Lung (tissue), 12 donors: ENCODE data around the gene SMCP. TPM values are rescaled to one million over a fixed set of nuclear protein-coding genes. Genes with fewer than 3 reads are reported as not detected.

ENCODE experiments used
- ATAC-seq: fragments of 200-7000 bp; cut with Tn5 transposase; one replicate; pipeline ENCODE4 v1.9.1; 2020; ENCODE audit warnings: moderate number of reproducible peaks; ENCODE audit not compliant: insufficient read depth, low FRiP score
- DNase-seq, 3 donors: peaks; one replicate each; pipeline ENCODE4 v3.0.0-alpha.2; 2013 to 2017
- H3K27ac ChIP-seq, 2 donors: one replicate each; pipeline ENCODE4 v1.5.1; 2013; ENCODE audit warnings: mild to moderate bottlenecking in 2 of 2, moderate library complexity in 2 of 2, control low read depth in 1 of 2, inconsistent platforms in 1 of 2, low read depth in 1 of 2, low read length in 1 of 2
- H3K27me3 ChIP-seq, 3 donors: one replicate each; pipeline ENCODE4 v1.5.1; 2013; ENCODE audit warnings: low read length in 2 of 3; ENCODE audit not compliant: control insufficient read depth in 3 of 3, insufficient read depth in 3 of 3
- H3K36me3 ChIP-seq, 4 donors: one replicate each; pipeline ENCODE4 v1.5.1; 2013; ENCODE audit warnings: low read length in 4 of 4, mild to moderate bottlenecking in 1 of 4, moderate library complexity in 1 of 4; ENCODE audit not compliant: control insufficient read depth in 4 of 4, insufficient read depth in 4 of 4
- H3K4me1 ChIP-seq, 5 donors: one replicate each; pipeline ENCODE4 v1.5.1; 2013; ENCODE audit warnings: low read length in 5 of 5, mild to moderate bottlenecking in 2 of 5, moderate library complexity in 1 of 5; ENCODE audit not compliant: control insufficient read depth in 5 of 5, insufficient read depth in 5 of 5
- H3K4me3 ChIP-seq: one replicate; pipeline ENCODE4 v1.5.1; 2013; ENCODE audit warnings: mild to moderate bottlenecking, control low read depth, moderate library complexity
- H3K9ac ChIP-seq, 2 donors: one replicate each; pipeline ENCODE4 v1.5.1; 2013; ENCODE audit warnings: low read length in 2 of 2, control low read depth in 1 of 2; ENCODE audit not compliant: insufficient read depth in 1 of 2
- H3K9me3 ChIP-seq, 4 donors: one replicate each; pipeline ENCODE4 v1.5.1; 2013; ENCODE audit warnings: low read length in 3 of 4, mild to moderate bottlenecking in 1 of 4, moderate library complexity in 1 of 4; ENCODE audit not compliant: control insufficient read depth in 4 of 4, insufficient read depth in 3 of 4
- WGBS, 2 donors: extraction: QIAGEN DNeasy Blood & Tissue Kit; methylation state at CpG; one replicate each; pipeline ENCODE4 v1.1.7; 2013; 5-methylcytosine and 5-hydroxymethylcytosine counted together
- polyA plus RNA-seq, 2 donors: library from polyadenylated mRNA; stranded (reverse); fragments of 200-250 nt; gene quantifications; one replicate each; pipeline ENCODE4 v1.2.1, GENCODE V29; 2013
- total RNA-seq, 2 donors: library from RNA; depleted of rRNA in 1 of 2; stranded (reverse); fragments of >200 nt in 1 of 2; gene quantifications; one replicate each; pipeline ENCODE4 v1.2.1, GENCODE V29; 2014 to 2021
- TF ChIP-seq, protein P1 (sequence below): IDR thresholded peaks from 2 replicates; pipeline ENCODE4 v1.5.1; 2012; ENCODE audit warnings: mild to moderate bottlenecking; ENCODE audit errors: control extremely low read depth, extremely low read depth
- donor health status: control.
- donor health status: control.
- donor health status: Bipolar disorder and iron deficiency.
- donor health status: healthy.
- donor health status: DM: yes; HTN: yes; CAD: no.

SMCP gene
- total and polyA plus RNA-seq, 4 donors = not detected

DNA sequence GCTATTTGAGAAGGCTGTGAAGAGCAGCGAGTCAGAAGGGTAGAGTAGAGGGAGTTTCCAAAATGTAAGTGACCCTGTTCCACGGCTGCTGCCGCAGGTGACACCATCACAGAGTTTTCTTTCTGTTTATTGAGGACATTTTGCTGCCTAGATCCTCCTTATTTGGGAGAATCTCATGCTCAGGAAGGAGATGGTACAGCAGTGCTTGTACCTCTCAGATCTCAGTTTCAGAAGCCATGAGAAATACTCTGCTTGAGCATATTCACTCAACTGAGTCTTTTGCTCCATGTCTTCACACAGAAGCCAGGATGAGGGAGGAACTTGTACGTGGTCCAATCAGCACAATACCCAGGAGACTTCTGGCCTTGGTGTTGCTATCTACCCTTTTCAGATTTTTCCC, 16.7 kb upstream of the SMCP start:
- H3K27me3 ChIP-seq = peaks cover 0 to 3% (median 0%) of the 10 kb centered on the region in 3 donors
- 75 to 82% methylated on average over 4 of the region's 4 CpGs for WGBS, 2 donors
- no peak overlapping the region for H3K9ac ChIP-seq
- TF ChIP-seq, protein P1, sequence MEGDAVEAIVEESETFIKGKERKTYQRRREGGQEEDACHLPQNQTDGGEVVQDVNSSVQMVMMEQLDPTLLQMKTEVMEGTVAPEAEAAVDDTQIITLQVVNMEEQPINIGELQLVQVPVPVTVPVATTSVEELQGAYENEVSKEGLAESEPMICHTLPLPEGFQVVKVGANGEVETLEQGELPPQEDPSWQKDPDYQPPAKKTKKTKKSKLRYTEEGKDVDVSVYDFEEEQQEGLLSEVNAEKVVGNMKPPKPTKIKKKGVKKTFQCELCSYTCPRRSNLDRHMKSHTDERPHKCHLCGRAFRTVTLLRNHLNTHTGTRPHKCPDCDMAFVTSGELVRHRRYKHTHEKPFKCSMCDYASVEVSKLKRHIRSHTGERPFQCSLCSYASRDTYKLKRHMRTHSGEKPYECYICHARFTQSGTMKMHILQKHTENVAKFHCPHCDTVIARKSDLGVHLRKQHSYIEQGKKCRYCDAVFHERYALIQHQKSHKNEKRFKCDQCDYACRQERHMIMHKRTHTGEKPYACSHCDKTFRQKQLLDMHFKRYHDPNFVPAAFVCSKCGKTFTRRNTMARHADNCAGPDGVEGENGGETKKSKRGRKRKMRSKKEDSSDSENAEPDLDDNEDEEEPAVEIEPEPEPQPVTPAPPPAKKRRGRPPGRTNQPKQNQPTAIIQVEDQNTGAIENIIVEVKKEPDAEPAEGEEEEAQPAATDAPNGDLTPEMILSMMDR = no peak
- DNase-seq = no peak
- no peak for ATAC-seq
- H3K27ac ChIP-seq = no peak overlapping the region
- peaks cover 0 to 3% (median 0%) of the 10 kb centered on the region in 4 donors for H3K9me3 ChIP-seq
- no peak overlapping the region for H3K4me3 ChIP-seq
- H3K4me1 ChIP-seq = peaks cover 0 to 5% (median 0%) of the 10 kb centered on the region in 5 donors
- no peaks in the 10 kb centered on the region for H3K36me3 ChIP-seq

DNA sequence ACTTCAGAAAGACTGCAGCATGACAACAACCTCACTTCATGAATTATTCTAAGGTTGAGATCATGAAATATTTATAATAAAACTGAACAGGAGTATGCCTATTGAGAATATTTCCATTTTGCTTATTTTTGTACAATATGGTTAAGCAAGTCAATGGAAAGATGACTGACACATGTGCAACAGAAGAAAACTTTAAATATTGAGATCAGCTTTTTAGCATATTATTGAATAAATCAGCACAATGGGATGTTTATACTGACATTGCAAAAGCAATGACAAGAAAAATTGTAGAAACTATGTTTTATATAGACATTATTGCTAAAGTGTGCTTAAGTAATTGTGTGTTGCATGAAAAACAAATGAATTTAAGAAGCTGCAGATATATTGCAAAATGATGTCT, 13.7 kb upstream of the SMCP start:
- Histone ChIP-seq H3K36me3 (no peaks in the 10 kb centered on the region), H3K9ac (no peak overlapping the region), H3K4me1 (peaks cover 0 to 5% (median 0%) of the 10 kb centered on the region in 5 donors), H3K27me3 (peaks cover 0 to 3% (median 0%) of the 10 kb centered on the region in 3 donors), H3K9me3 (no peaks in the 10 kb centered on the region), H3K27ac (no peak overlapping the region), H3K4me3 (no peak overlapping the region)
- ATAC-seq = no peak
- TF ChIP-seq, protein P1 = no peak
- DNase-seq = no peak

DNA sequence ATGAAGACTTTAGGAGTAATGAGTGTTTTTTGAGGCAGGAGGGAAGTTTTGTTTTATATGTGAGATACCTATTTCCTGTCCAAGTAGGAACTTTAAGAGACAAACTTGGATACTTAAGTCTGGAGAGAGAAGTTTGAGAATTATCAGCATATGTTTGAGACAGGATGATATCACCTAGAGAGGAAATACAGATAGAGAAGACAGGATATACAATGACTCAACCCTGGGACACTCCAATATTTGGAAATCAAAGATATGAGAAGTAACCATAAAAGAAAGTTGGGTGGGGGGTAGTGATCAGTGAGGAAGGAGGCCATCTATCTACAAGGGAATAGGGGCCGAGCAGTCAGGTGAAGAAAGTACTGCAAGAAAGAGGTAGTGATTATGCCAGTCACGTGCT, 11.8 kb upstream of the SMCP start:
- H3K27ac ChIP-seq = no peak overlapping the region
- no peak overlapping the region for H3K9ac ChIP-seq
- no peaks in the 10 kb centered on the region for H3K9me3 ChIP-seq
- ATAC-seq (no peak), DNase-seq (no peak)
- 72 to 78% methylated on average over 2 of the region's 2 CpGs for WGBS, 2 donors
- H3K4me3 ChIP-seq = no peak overlapping the region
- no peaks in the 10 kb centered on the region for H3K36me3 ChIP-seq
- TF ChIP-seq, protein P1 = no peak
- H3K27me3 ChIP-seq = no peaks in the 10 kb centered on the region
- peaks cover 0 to 5% (median 0%) of the 10 kb centered on the region in 5 donors for H3K4me1 ChIP-seq

DNA sequence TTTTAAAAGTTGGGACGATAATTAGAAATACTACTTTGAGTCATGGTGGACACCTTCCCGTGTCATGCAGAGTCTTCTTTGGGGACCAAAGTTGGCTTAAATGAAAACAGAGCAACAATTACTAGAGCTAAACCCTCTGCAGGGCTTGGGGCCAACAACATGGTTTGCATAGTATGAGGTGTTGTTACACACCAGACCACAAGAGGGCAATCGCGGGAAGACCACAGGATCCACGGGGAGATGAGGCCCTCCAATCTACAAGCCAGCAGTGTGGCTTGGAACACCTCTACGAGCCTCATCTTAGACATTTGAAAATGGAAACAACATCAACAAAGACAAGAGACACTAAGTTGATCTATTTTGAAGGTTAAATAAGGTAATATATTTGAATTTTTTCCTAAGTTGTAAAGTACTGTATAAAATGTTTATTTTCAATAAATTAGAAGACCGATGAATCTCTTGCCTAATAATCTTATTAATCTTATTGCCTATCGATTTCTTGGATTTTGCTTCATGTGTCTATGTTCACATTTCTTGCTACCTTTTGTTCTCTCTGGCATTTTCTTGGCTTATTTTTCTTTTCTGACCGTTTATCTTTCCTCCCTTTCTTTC, 8.2 kb upstream of the SMCP start:
- H3K9ac ChIP-seq = no peak overlapping the region
- H3K4me3 ChIP-seq = no peak overlapping the region
- TF ChIP-seq, protein P1 = peak; percentile 22
- ATAC-seq (peak; percentile 65), DNase-seq (peak; percentile 8 to 67 (median 50))
- H3K27me3 ChIP-seq = no peaks in the 10 kb centered on the region
- no peak overlapping the region for H3K27ac ChIP-seq
- WGBS, 2 donors = 32 to 35% methylated on average over 9 of the region's 9 CpGs
- H3K4me1 ChIP-seq = peaks cover 0 to 3% (median 0%) of the 10 kb centered on the region in 5 donors
- H3K36me3 ChIP-seq = no peaks in the 10 kb centered on the region
- H3K9me3 ChIP-seq = no peaks in the 10 kb centered on the region
